Measurements from ENCODE around the gene SAP30BP. TPM values are rescaled to one million over a fixed set of nuclear protein-coding genes. Genes with fewer than 3 reads are reported as not detected.

Gene SAP30BP
- total and polyA plus RNA-seq, 2 of the 13 experiments (the other 11 are each of a cell fraction or from before 2014, with no cell fraction given) = 67.7 to 99.4 TPM

DNA sequence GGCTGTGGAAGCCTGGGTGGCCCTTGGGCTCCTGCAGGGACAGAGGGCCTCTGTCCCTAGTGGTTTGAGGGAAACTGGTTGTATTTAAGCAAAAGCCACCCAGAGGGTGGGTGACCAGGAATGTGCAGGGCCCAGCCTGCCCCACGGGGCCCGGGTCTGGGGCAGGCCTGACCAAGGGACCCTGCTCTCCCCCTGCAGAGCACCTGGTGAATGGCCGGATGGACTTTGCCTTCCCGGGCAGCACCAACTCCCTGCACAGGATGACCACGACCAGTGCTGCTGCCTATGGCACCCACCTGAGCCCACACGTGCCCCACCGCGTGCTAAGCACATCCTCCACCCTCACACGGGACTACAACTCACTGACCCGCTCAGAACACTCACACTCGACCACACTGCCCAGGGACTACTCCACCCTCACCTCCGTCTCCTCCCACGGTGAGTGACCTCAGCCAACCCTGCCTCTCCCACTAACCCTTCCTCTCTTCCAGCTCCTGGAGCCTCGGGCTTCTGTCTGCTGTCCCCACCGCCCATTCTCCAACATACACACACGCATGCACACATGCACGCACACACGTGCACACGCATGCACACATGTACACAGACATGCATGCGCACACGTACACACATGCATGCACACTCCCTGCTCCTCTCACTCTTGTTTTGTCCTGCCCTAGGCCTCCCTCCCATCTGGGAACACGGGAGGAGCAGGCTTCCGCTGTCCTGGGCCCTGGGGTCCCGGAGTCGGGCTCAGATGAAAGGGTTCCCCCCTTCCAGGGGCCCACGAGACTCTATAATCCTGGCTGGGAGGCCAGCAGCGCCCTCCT, 87.5 kb downstream of the SAP30BP start (continued):
- TF ChIP-seq CBX2 (IDR thresholded peaks at IDR 0.05; ENCODE audit: low read depth, low read length) = no peak
- TF ChIP-seq CBX2 (CRISPR knock-in tag; IDR thresholded peaks at IDR 0.05; ENCODE audit: low read depth) = no peak
- no peak for TF ChIP-seq TCF7L2 (IDR thresholded peaks at IDR 0.05; ENCODE audit: low read depth, low read length)
- no peak for TF ChIP-seq ZNF260 (CRISPR knock-in tag; IDR thresholded peaks at IDR 0.05; ENCODE audit: borderline replicate concordance, low read depth)
- TF ChIP-seq ZNF253 (CRISPR knock-in tag; IDR thresholded peaks at IDR 0.05; ENCODE audit: borderline replicate concordance) = no peak
- TF ChIP-seq STAG1 (CRISPR knock-in tag; IDR thresholded peaks at IDR 0.05) = no peak; the same call in 1 of the 2 replicates
- peak; percentile 21; the same call in 1 of the 2 replicates for TF ChIP-seq ZNF782 (CRISPR knock-in tag; IDR thresholded peaks at IDR 0.05; ENCODE audit: borderline replicate concordance)
- TF ChIP-seq, protein P1, sequence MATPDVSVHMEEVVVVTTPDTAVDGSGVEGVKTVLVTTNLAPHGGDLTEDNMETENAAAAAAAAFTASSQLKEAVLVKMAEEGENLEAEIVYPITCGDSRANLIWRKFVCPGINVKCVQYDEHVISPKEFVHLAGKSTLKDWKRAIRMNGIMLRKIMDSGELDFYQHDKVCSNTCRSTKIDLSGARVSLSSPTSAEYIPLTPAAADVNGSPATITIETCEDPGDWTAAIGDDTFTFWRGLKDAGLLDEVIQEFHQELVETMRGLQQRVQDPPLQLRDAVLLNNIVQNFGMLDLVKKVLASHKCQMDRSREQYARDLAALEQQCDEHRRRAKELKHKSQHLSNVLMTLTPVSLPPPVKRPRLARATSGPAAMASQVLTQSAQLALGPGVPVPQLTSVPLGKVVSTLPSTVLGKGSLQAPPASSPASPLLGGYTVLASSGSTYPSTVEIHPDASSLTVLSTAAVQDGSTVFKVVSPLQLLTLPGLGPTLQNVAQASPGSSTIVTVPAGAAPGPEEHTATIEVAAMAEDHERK (CRISPR knock-in tag; IDR thresholded peaks at IDR 0.05; ENCODE audit: low read depth) = no peak
- TF ChIP-seq POLR2G (IDR thresholded peaks at IDR 0.05; ENCODE audit: low read depth, low read length) = peak; percentile 73
- TF ChIP-seq, protein P2, sequence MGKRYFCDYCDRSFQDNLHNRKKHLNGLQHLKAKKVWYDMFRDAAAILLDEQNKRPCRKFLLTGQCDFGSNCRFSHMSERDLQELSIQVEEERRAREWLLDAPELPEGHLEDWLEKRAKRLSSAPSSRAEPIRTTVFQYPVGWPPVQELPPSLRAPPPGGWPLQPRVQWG (CRISPR knock-in tag; IDR thresholded peaks at IDR 0.05; ENCODE audit: borderline replicate concordance, low read depth) = no peak
- peak; percentile 89 for TF ChIP-seq ZBTB7A (CRISPR knock-in tag; IDR thresholded peaks at IDR 0.05)
- TF ChIP-seq HOXA7 (CRISPR knock-in tag; IDR thresholded peaks at IDR 0.05) = peak; percentile 87; the same call in 1 of the 2 replicates
- TF ChIP-seq, protein P3, sequence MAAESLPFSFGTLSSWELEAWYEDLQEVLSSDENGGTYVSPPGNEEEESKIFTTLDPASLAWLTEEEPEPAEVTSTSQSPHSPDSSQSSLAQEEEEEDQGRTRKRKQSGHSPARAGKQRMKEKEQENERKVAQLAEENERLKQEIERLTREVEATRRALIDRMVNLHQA (CRISPR knock-in tag; IDR thresholded peaks at IDR 0.05) = no peak
- TF ChIP-seq MXD3 (CRISPR knock-in tag; IDR thresholded peaks at IDR 0.05) = peak; percentile 46; the same call in 1 of the 2 replicates
- TF ChIP-seq ZNF75D (CRISPR knock-in tag; IDR thresholded peaks at IDR 0.05; ENCODE audit: borderline replicate concordance) = no peak
- peak; percentile 9; the same call in 1 of the 3 replicates for TF ChIP-seq MXI1 (IDR thresholded peaks at IDR 0.05; ENCODE audit: borderline replicate concordance, low read depth, low read length)
- peak; percentile 89 for TF ChIP-seq NFIB (CRISPR knock-in tag; IDR thresholded peaks at IDR 0.05; ENCODE audit: borderline replicate concordance)
- no peak for TF ChIP-seq ZNF607 (CRISPR knock-in tag; IDR thresholded peaks at IDR 0.05; ENCODE audit: borderline replicate concordance)
- TF ChIP-seq YY1 (IDR thresholded peaks at IDR 0.05; ENCODE audit: insufficient read depth, insufficient replicate concordance, low read depth, low read length) = peak; percentile 64
- no peak for TF ChIP-seq ZBTB3 (CRISPR knock-in tag; IDR thresholded peaks at IDR 0.05; ENCODE audit: borderline replicate concordance, low read depth)
- TF ChIP-seq, protein P4, sequence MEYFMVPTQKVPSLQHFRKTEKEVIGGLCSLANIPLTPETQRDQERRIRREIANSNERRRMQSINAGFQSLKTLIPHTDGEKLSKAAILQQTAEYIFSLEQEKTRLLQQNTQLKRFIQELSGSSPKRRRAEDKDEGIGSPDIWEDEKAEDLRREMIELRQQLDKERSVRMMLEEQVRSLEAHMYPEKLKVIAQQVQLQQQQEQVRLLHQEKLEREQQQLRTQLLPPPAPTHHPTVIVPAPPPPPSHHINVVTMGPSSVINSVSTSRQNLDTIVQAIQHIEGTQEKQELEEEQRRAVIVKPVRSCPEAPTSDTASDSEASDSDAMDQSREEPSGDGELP (IDR thresholded peaks at IDR 0.05; ENCODE audit: borderline replicate concordance, low read depth) = peak; percentile 67; the same call in 1 of the 2 replicates
- TF ChIP-seq SOX5 (CRISPR knock-in tag; IDR thresholded peaks at IDR 0.05; ENCODE audit: borderline replicate concordance) = peak; percentile 69
- peak; percentile 98 for TF ChIP-seq ARNTL (CRISPR knock-in tag; IDR thresholded peaks at IDR 0.05)
- TF ChIP-seq GATA4 (IDR thresholded peaks at IDR 0.05; ENCODE audit: borderline replicate concordance, low read depth) = no peak
- peak; percentile 44; the same call in 1 of the 2 replicates for TF ChIP-seq ZNF776 (CRISPR knock-in tag; IDR thresholded peaks at IDR 0.05)
- no peak for TF ChIP-seq ELF1 (CRISPR knock-in tag; IDR thresholded peaks at IDR 0.05)
- no peak for TF ChIP-seq CHD2 (IDR thresholded peaks at IDR 0.05; ENCODE audit: low read depth, low read length)
- TF ChIP-seq SSRP1 (CRISPR knock-in tag; IDR thresholded peaks at IDR 0.05) = peak; percentile 94
